GM23338 (cell line): Measurements from ENCODE around the gene LCOR. TPM values are rescaled to one million over a fixed set of nuclear protein-coding genes. Genes with fewer than 3 reads are reported as not detected.

Experiments used
- ATAC-seq: fragments of 200-7000 bp; cut with Tn5 transposase; 3 replicates; pipeline ENCODE4 v1.9.1; 2020
- DNase-seq: peaks from one replicate; pipeline ENCODE4 v3.0.0-alpha.2; 2015; ENCODE audit warnings: low spot score
- H2AFZ ChIP-seq: fragments of 200-600 bp; sonication (generic); 2 replicates; pipeline ENCODE4 v1.8.0; 2016; ENCODE audit warnings: antibody characterized with exemption, mild to moderate bottlenecking, moderate library complexity
- H3F3A ChIP-seq: fragments of 200-600 bp; sonication (generic); replicated peaks from 2 replicates; pipeline ENCODE4 v1.8.0; 2017; ENCODE audit warnings: antibody characterized with exemption, mixed run types, low read depth
- H3K27ac ChIP-seq: fragments of 200-600 bp; sonication (generic); 2 replicates; pipeline ENCODE4 v1.6.1; 2016; ENCODE audit warnings: low read depth
- H3K27me3 ChIP-seq: fragments of 200-600 bp; sonication (generic); 2 replicates; pipeline ENCODE4 v1.8.0; 2016; ENCODE audit warnings: mild to moderate bottlenecking, mixed run types, moderate library complexity; ENCODE audit not compliant: insufficient read depth
- H3K36me3 ChIP-seq: fragments of 200-600 bp; sonication (generic); 2 replicates; pipeline ENCODE4 v1.8.0; 2016; ENCODE audit warnings: mild to moderate bottlenecking; ENCODE audit not compliant: insufficient read depth
- H3K4me1 ChIP-seq: fragments of 200-600 bp; sonication (generic); 2 replicates; pipeline ENCODE4 v1.8.0; 2016; ENCODE audit warnings: mild to moderate bottlenecking, moderate library complexity; ENCODE audit not compliant: insufficient read depth
- H3K4me2 ChIP-seq: fragments of 200-600 bp; sonication (generic); 2 replicates; pipeline ENCODE4 v1.7.1; 2017; ENCODE audit warnings: mixed run types
- H3K4me3 ChIP-seq: fragments of 200-600 bp; sonication (generic); 2 replicates; pipeline ENCODE4 v1.6.1; 2016; ENCODE audit warnings: mixed run types
- H3K79me2 ChIP-seq: fragments of 200-600 bp; sonication (generic); replicated peaks from 2 replicates; pipeline ENCODE4 v1.8.0; 2017; ENCODE audit warnings: mild to moderate bottlenecking; ENCODE audit not compliant: insufficient read depth
- H3K9me2 ChIP-seq: fragments of 200-600 bp; sonication (generic); 2 replicates; pipeline ENCODE4 v1.8.0; 2017; ENCODE audit not compliant: insufficient read depth
- H4K20me1 ChIP-seq: fragments of 200-600 bp; sonication (generic); replicated peaks from 2 replicates; pipeline ENCODE4 v1.8.0; 2017; ENCODE audit warnings: mild to moderate bottlenecking; ENCODE audit not compliant: insufficient read depth
- H3K27ac Mint-ChIP-seq: 2 replicates; pipeline ENCODE4 v1.8.0; 2020; ENCODE audit warnings: inconsistent platforms, mild to moderate bottlenecking, moderate library complexity, mixed read lengths
- H3K27me3 Mint-ChIP-seq: 3 replicates; pipeline ENCODE4 v1.8.0; 2022; ENCODE audit warnings: low read depth, mild to moderate bottlenecking, moderate library complexity, mixed read lengths, inconsistent platforms; ENCODE audit not compliant: insufficient read depth, poor library complexity
- H3K36me3 Mint-ChIP-seq: 3 replicates; pipeline ENCODE4 v1.8.0; 2021; ENCODE audit warnings: low read depth, mild to moderate bottlenecking, inconsistent platforms, moderate library complexity, mixed read lengths
- H3K4me1 Mint-ChIP-seq: 3 replicates; pipeline ENCODE4 v1.8.0; 2020; ENCODE audit warnings: mild to moderate bottlenecking, inconsistent platforms, mixed read lengths
- H3K4me3 Mint-ChIP-seq: 3 replicates; pipeline ENCODE4 v1.8.0; 2021; ENCODE audit warnings: moderate library complexity, mild to moderate bottlenecking, inconsistent platforms, mixed read lengths
- H3K9me3 Mint-ChIP-seq: 3 replicates; pipeline ENCODE4 v1.8.0; 2020; ENCODE audit warnings: moderate library complexity, mild to moderate bottlenecking, inconsistent platforms, mixed read lengths
- CTCF ChIP-seq, 2 experiments: fragments of 200-600 bp in 1 of 2; sonication (generic) in 1 of 2; conservative IDR thresholded peaks; 2 replicates each; pipeline versions ENCODE4 v1.5.1 to v1.6.1; 2016 to 2017; ENCODE audit warnings: antibody characterized with exemption in 2 of 2, low read depth in 2 of 2, mild to moderate bottlenecking in 2 of 2, moderate library complexity in 1 of 2
- ETS1 ChIP-seq: IDR thresholded peaks from 2 replicates; pipeline ENCODE4 v1.6.1; 2016; ENCODE audit warnings: antibody characterized with exemption
- JUNB ChIP-seq: IDR thresholded peaks from one replicate; pipeline ENCODE4 v1.6.1; 2016; ENCODE audit warnings: antibody characterized with exemption; ENCODE audit not compliant: unreplicated experiment
- ZNF114 ChIP-seq: fragments of 250-450 bp; sonication (Bioruptor Pico); IDR thresholded peaks from 2 replicates; pipeline ENCODE4 v1.5.0; 2020; ENCODE audit warnings: mild to moderate bottlenecking, moderate library complexity
- ZNF462 ChIP-seq: fragments of 250-450 bp; sonication (Bioruptor Pico); IDR thresholded peaks from 2 replicates; pipeline ENCODE4 v1.5.0; 2020; ENCODE audit warnings: mild to moderate bottlenecking, moderate library complexity
- polyA plus RNA-seq: library from polyadenylated mRNA; unstranded; fragments of >200 nt; fragmentation: Nextera tagmentation; extraction: Ambion mirVana; gene quantifications from 2 replicates; pipeline ENCODE4 v1.2.1, GENCODE V29; 2016
- total RNA-seq: library from RNA; depleted of rRNA; stranded (reverse); fragments of >200 nt; shearing (Covaris generic); gene quantifications from 2 replicates; pipeline ENCODE4 v1.2.3, GENCODE V29; 2014

The LCOR gene
- total and polyA plus RNA-seq, 2 experiments from 2014 or later = 6.9 to 14.9 TPM

DNA sequence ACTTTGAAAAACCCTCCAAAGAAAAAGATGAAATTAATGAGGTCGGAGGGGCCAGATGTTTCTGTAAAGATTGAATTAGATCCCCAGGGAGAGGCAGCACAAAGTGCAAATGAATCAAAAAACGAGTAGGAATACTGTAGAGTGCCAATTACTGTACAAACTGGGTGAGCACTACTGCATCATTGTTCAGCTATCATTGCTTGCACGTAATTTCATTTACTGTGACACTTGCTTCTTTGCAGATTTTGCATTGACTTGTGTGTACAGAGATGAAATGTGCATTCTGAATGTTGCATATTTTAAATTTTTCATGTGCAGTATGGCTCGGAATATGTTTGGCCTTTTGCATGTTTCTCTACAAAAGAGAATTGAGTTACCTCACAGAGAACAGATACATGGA, 123.7 kb downstream of the LCOR start:
- peaks cover 16% of the 10 kb centered on the region; the same call in 2 of the 3 replicates for H3K36me3 Mint-ChIP-seq
- H3K27ac Mint-ChIP-seq = no peak overlapping the region
- no peaks in the 10 kb centered on the region for H3K27me3 Mint-ChIP-seq
- H3K9me3 Mint-ChIP-seq = no peaks in the 10 kb centered on the region
- Histone ChIP-seq H3K79me2 (no peaks in the 10 kb centered on the region), H3F3A (no peaks in the 10 kb centered on the region), H3K4me3 (no peak overlapping the region), H4K20me1 (no peaks in the 10 kb centered on the region; the same call in none of the 2 replicates), H2AFZ (no peak overlapping the region), H3K9me2 (no peaks in the 10 kb centered on the region), H3K27ac (no peak overlapping the region), H3K4me1 (no peaks in the 10 kb centered on the region), H3K27me3 (no peaks in the 10 kb centered on the region), H3K36me3 (no peaks in the 10 kb centered on the region), H3K4me2 (no peak overlapping the region)
- ATAC-seq (no peak), DNase-seq (no peak)
- H3K4me3 Mint-ChIP-seq = no peak overlapping the region
- peaks cover 4% of the 10 kb centered on the region; the same call in 1 of the 3 replicates for H3K4me1 Mint-ChIP-seq
- TF ChIP-seq CTCF (conservative IDR thresholded peaks at IDR 0.05; ENCODE audit: low read depth in 2 of 2) (no peak), ZNF462 (no peak), ZNF114 (CRISPR knock-in tag) (no peak), ETS1 (no peak), JUNB (no peak)
